Panc1 (cell line): ENCODE results near the gene SLC30A1. TPM values are rescaled to one million over a fixed set of nuclear protein-coding genes. Genes with fewer than 3 reads are reported as not detected.

ENCODE experiments used
- ATAC-seq: fragments of 200-7000 bp; cut with Tn5 transposase; 2 replicates; pipeline ENCODE4 v1.9.1; 2020; ENCODE audit warnings: mild to moderate bottlenecking, moderate library complexity
- BruUV-seq: library from RNA; stranded (reverse); fragments of 400-500 nt; replicated peaks from 2 replicates; lab custom pipeline; 2021; lab: Mats Ljungman, UMichigan
- CTCF ChIA-PET: fragments of 300-600 bp; sonication (Branson Sonifier 250); formaldehyde crosslinking; loops from one replicate; lab custom pipeline; 2022; ENCODE audit warnings: antibody characterized with exemption; lab: Charles Lee
- POLR2A ChIA-PET: fragments of 300-600 bp; sonication (Branson Sonifier 250); formaldehyde crosslinking; loops from one replicate; lab custom pipeline; 2022; ENCODE audit warnings: antibody characterized with exemption; lab: Charles Lee
- DNase-seq: peaks from one replicate; pipeline ENCODE4 v3.0.0-alpha.2; 2010; ENCODE audit warnings: low read depth, low spot score
- H3K27ac ChIP-seq: 2 replicates; pipeline ENCODE4 v1.5.1; 2011; ENCODE audit warnings: mild to moderate bottlenecking, low read length, inconsistent platforms
- H3K27me3 ChIP-seq: fragments of 200-500 bp; sonication (Bioruptor generic); 2 replicates; pipeline ENCODE4 v1.6.0; 2014; ENCODE audit warnings: low read length, inconsistent platforms; ENCODE audit not compliant: control insufficient read depth, insufficient read depth
- H3K36me3 ChIP-seq: fragments of 200-500 bp; sonication (Bioruptor generic); 2 replicates; pipeline ENCODE4 v1.5.1; 2014; ENCODE audit warnings: inconsistent platforms, mild to moderate bottlenecking, low read length, moderate library complexity; ENCODE audit not compliant: control insufficient read depth, insufficient read depth
- H3K4me1 ChIP-seq: 2 replicates; pipeline ENCODE4 v1.5.1; 2011; ENCODE audit warnings: inconsistent platforms, mild to moderate bottlenecking, low read length, moderate library complexity; ENCODE audit not compliant: control insufficient read depth, insufficient read depth
- H3K4me3 ChIP-seq, 2 experiments: 2 replicates each; pipeline ENCODE4 v1.5.1; 2011 to 2012; ENCODE audit warnings: low read depth in 2 of 2, low read length in 2 of 2, mild to moderate bottlenecking in 2 of 2, inconsistent platforms in 1 of 2, moderate library complexity in 1 of 2
- H3K9me3 ChIP-seq: fragments of 200-500 bp; sonication (Bioruptor generic); 2 replicates; pipeline ENCODE4 v1.5.1; 2014; ENCODE audit warnings: low read depth, mild to moderate bottlenecking, inconsistent platforms, low read length, moderate library complexity; ENCODE audit not compliant: control insufficient read depth, insufficient read depth
- CTCF ChIP-seq: fragments of 450-650 bp; IDR thresholded peaks from 2 replicates; pipeline ENCODE4 v1.5.1; 2017; ENCODE audit warnings: mild to moderate bottlenecking
- POLR2AphosphoS5 ChIP-seq: IDR thresholded peaks from 2 replicates; pipeline ENCODE4 v1.6.1; 2012; ENCODE audit warnings: mild to moderate bottlenecking, low read depth, low read length, moderate library complexity
- REST ChIP-seq, 2 experiments: IDR thresholded peaks; 2 replicates each; pipeline ENCODE4 v1.6.1; 2011 to 2012; ENCODE audit warnings: low read depth in 2 of 2, control low read depth in 1 of 2, low read length in 1 of 2, mild to moderate bottlenecking in 1 of 2, moderate library complexity in 1 of 2; ENCODE audit not compliant: insufficient read depth in 1 of 2
- SIN3A ChIP-seq: IDR thresholded peaks from 2 replicates; pipeline ENCODE4 v1.6.1; 2012; ENCODE audit warnings: low read depth, mild to moderate bottlenecking, low read length, moderate library complexity, borderline replicate concordance; ENCODE audit not compliant: insufficient read depth
- TCF7L2 ChIP-seq: IDR thresholded peaks from 2 replicates; pipeline ENCODE4 v1.6.1; 2011; ENCODE audit warnings: mild to moderate bottlenecking, low read depth, low read length, inconsistent platforms
- in situ Hi-C: cut with HindIII; loops from 2 replicates; pipeline ENCODE4 v1.10.0; 2016; ENCODE audit warnings: low sequenced_read_pairs, low pct_unique_long_range_greater_than_20kb
- intact Hi-C: fragments of 100-400 bp; cut with micrococcal nuclease; formaldehyde crosslinking; loops from one replicate; pipeline ENCODE4 v1.10.0; 2022; ENCODE audit not compliant: unreplicated experiment
- total RNA-seq: library from RNA; stranded (reverse); gene quantifications from one replicate; pipeline ENCODE4 v1.2.1, GENCODE V29; 2021; ENCODE audit not compliant: unreplicated experiment

Gene SLC30A1
- total RNA-seq, 1 experiment from 2014 or later, result 34.5 TPM

DNA sequence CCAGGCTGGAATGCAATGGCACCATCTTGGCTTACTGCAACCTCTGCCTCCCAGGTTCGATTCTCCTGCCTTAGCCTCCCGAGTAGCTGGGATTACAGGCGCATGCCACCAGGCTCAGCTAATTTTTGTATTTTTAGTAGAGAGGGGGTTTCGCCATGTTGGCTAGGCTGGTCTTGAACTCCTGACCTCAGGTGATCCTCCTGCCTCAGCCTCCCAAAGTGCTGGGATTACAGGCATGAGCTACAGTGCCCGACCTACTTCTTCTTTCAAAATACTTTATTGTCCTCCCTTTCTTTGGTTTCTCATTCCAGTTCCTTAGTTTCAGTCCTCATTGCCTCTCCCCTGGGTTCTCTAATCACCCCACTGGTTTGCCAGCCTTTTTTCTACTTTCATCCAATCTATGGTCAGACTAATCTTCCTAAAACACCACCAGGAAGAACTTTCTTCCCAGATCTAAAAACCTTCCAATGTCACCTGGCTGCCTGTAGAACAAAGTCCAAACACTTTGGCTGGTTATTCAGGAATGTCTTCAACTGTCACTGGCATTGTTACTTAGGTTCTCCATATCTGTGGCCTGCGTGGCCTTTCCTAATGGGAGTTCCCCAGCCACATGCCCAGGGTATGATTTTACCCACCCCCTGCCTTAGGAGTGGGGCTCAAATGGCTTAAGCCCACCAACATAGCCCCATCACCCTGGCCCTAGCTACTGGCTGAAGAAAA lies 29.0 kb upstream of the SLC30A1 start:
- DNase-seq (no peak), ATAC-seq (no peak)
- no peaks in the 10 kb centered on the region for H3K9me3 ChIP-seq
- peaks cover 4% of the 10 kb centered on the region for H3K4me1 ChIP-seq
- no peaks in the 10 kb centered on the region for H3K27me3 ChIP-seq
- POLR2A ChIA-PET, result no interaction called here
- H3K4me3 ChIP-seq, result no peak overlapping the region
- in situ Hi-C loops (no loop called here), intact Hi-C loops (no loop called here)
- BruUV-seq, result no TSS peak
- TF ChIP-seq POLR2AphosphoS5, result no peak
- TF ChIP-seq SIN3A, result no peak
- TF ChIP-seq TCF7L2, result no peak
- no peak for TF ChIP-seq CTCF
- TF ChIP-seq REST (IDR thresholded peaks at IDR 0.05; ENCODE audit: insufficient read depth in 1 of 2, low read depth in 2 of 2, low read length in 1 of 2), result no peak
- H3K36me3 ChIP-seq, result no peaks in the 10 kb centered on the region
- CTCF ChIA-PET, result no interaction called here
- no peak overlapping the region for H3K27ac ChIP-seq

GRCh38 chr1:211606914-211607753 lies 28.2 kb upstream of the SLC30A1 start:
- Histone ChIP-seq H3K4me1 (peaks cover 4% of the 10 kb centered on the region), H3K4me3 (no peak overlapping the region), H3K27me3 (no peaks in the 10 kb centered on the region), H3K36me3 (no peaks in the 10 kb centered on the region), H3K9me3 (no peaks in the 10 kb centered on the region), H3K27ac (0 out of 2 replicates have a peak overlapping the region, but pooled peaks have one; percentile 23)
- no peak for TF ChIP-seq SIN3A
- no peak for TF ChIP-seq CTCF
- TF ChIP-seq REST (IDR thresholded peaks at IDR 0.05; ENCODE audit: insufficient read depth in 1 of 2, low read depth in 2 of 2, low read length in 1 of 2), result no peak
- TF ChIP-seq POLR2AphosphoS5, result no peak
- no peak for TF ChIP-seq TCF7L2
- POLR2A ChIA-PET, result interaction anchor here (0.5 kb wide), 1 partner anchor 10 kb away, joined by 3 read pairs; no protein-coding TSS in a partner anchor
- intact Hi-C loops, result no loop called here
- DNase-seq (no peak), ATAC-seq (no peak)
- CTCF ChIA-PET, result interaction anchor here (0.6 kb wide), 1 partner anchor 260 kb away, joined by 3 read pairs; no protein-coding TSS in a partner anchor
- in situ Hi-C loops, result no loop called here
- BruUV-seq, result no TSS peak
